Sigmoid colon (tissue), 7 donors: ENCODE measurements around the gene ARHGAP1. TPM values are rescaled to one million over a fixed set of nuclear protein-coding genes. Genes with fewer than 3 reads are reported as not detected.

Experiments used
- DNase-seq: peaks from one replicate; pipeline ENCODE4 v3.0.0-alpha.2; 2019
- H3K27ac ChIP-seq, 4 donors: fragments of 200-600 bp; sonication (generic); one replicate each; pipeline ENCODE4 v1.5.1; 2016 to 2019; ENCODE audit warnings: mild to moderate bottlenecking in 1 of 4
- H3K27me3 ChIP-seq, 3 donors: fragments of 200-600 bp; sonication (generic); one replicate each; pipeline ENCODE4 v1.5.1; 2019; ENCODE audit warnings: mild to moderate bottlenecking in 1 of 3
- H3K36me3 ChIP-seq, 4 donors: fragments of 200-600 bp; sonication (generic); one replicate each; pipeline ENCODE4 v1.5.1; 2016 to 2019
- H3K4me1 ChIP-seq, 4 donors: fragments of 200-600 bp; sonication (generic); one replicate each; pipeline ENCODE4 v1.5.1; 2017 to 2019
- H3K4me3 ChIP-seq, 4 donors: fragments of 200-600 bp; sonication (generic); one replicate each; pipeline ENCODE4 v1.5.1; 2017 to 2019; ENCODE audit warnings: mild to moderate bottlenecking in 2 of 4, moderate library complexity in 1 of 4
- H3K9me3 ChIP-seq, 4 donors: fragments of 200-600 bp in 3 of 4; sonication (generic) in 3 of 4; one replicate each; pipeline versions ENCODE4 v1.5.1 to v1.6.1; 2013 to 2019
- EP300 ChIP-seq, 4 donors: sonication (generic); formaldehyde crosslinking; IDR thresholded peaks; one replicate each; pipeline ENCODE4 v1.6.1; 2017; ENCODE audit warnings: antibody characterized with exemption in 4 of 4
- POLR2A ChIP-seq, 2 donors: fragments of 450-650 bp; IDR thresholded peaks; one replicate each; pipeline ENCODE4 v1.6.1; 2016; ENCODE audit warnings: antibody characterized with exemption in 2 of 2, mild to moderate bottlenecking in 2 of 2, moderate library complexity in 2 of 2
- POLR2AphosphoS5 ChIP-seq, 4 donors: sonication (generic); formaldehyde crosslinking; IDR thresholded peaks; one replicate each; pipeline ENCODE4 v1.6.1; 2017; ENCODE audit warnings: antibody characterized with exemption in 4 of 4
- WGBS, 2 donors: extraction: QIAGEN DNeasy Blood & Tissue Kit; methylation state at CpG; one replicate each; pipeline ENCODE4 v1.1.7; 2013; 5-methylcytosine and 5-hydroxymethylcytosine counted together
- intact Hi-C: fragments of 100-400 bp; cut with DNase I; formaldehyde crosslinking; loops from one replicate; pipeline ENCODE4 v1.15.1; 2023
- polyA plus RNA-seq, 3 donors: library from polyadenylated mRNA; stranded (reverse); fragments of 200-250 nt; gene quantifications; one replicate each; pipeline ENCODE4 v1.2.3, GENCODE V29; 2013
- total RNA-seq, 4 donors: library from RNA; depleted of rRNA; stranded (reverse); fragments of >200 nt; gene quantifications; one replicate each; pipeline ENCODE4 v1.1.0, GENCODE V29; 2016
- TF ChIP-seq, protein P1 (sequence below), 4 experiments: fragments of 450-650 bp in 3 of 4; fragments of 200-600 bp in 1 of 4; IDR thresholded peaks; one replicate each; pipeline ENCODE4 v1.5.1; 2016 to 2019; ENCODE audit warnings: antibody characterized with exemption in 4 of 4, mild to moderate bottlenecking in 3 of 4, moderate library complexity in 2 of 4
- donor health status: healthy with polysubstance abuse.
- donor health status: Bipolar disorder and iron deficiency.
- donor health status: healthy.

Gene ARHGAP1
- total and polyA plus RNA-seq, 7 donors, result 25.0 to 78.2 (median 41.2) TPM

DNA sequence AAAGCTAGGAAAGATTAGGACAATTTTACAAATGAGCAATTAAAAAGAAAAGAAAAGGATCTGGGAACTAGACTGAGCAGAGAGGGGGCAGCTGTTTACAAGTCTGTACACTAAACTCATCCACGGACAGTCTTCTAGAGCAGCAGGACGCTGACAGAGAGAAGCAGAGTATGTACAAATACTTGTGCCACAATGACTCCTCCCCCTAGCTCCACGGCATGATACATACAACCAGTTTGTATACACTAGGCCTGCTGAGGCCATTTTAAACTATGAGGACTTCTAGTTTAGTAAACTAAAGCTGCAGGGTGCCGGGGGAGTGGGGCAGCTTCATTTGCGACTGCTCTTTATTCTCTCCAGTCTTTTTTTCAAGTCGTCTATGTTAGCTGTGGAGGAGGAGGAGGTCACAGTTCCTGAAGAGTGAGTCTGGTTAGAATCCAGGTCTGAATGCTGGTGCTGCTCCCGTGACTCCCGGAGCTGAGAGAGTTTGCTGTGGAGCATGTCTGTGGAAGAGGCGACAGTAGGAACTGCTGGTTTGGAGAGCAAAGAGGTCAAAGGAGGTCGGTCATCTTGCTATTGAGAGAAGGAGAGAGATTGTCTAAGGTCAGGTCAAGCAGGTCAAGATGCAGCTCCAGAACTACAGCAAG, 43.4 kb upstream of the ARHGAP1 start:
- TF ChIP-seq POLR2AphosphoS5 (IDR thresholded peaks at IDR 0.05), result no peak
- no peak for TF ChIP-seq POLR2A (IDR thresholded peaks at IDR 0.05)
- TF ChIP-seq, protein P1, sequence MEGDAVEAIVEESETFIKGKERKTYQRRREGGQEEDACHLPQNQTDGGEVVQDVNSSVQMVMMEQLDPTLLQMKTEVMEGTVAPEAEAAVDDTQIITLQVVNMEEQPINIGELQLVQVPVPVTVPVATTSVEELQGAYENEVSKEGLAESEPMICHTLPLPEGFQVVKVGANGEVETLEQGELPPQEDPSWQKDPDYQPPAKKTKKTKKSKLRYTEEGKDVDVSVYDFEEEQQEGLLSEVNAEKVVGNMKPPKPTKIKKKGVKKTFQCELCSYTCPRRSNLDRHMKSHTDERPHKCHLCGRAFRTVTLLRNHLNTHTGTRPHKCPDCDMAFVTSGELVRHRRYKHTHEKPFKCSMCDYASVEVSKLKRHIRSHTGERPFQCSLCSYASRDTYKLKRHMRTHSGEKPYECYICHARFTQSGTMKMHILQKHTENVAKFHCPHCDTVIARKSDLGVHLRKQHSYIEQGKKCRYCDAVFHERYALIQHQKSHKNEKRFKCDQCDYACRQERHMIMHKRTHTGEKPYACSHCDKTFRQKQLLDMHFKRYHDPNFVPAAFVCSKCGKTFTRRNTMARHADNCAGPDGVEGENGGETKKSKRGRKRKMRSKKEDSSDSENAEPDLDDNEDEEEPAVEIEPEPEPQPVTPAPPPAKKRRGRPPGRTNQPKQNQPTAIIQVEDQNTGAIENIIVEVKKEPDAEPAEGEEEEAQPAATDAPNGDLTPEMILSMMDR (IDR thresholded peaks at IDR 0.05), result no peak
- no peak for TF ChIP-seq EP300 (IDR thresholded peaks at IDR 0.05)
- no peaks in the 10 kb centered on the region for H3K9me3 ChIP-seq
- DNase-seq, result no peak
- no peak overlapping the region for H3K4me3 ChIP-seq
- no peak overlapping the region for H3K27ac ChIP-seq
- peaks cover 14 to 80% (median 54%) of the 10 kb centered on the region in 4 donors for H3K36me3 ChIP-seq
- 85 to 86% methylated on average over 10 of the region's 10 CpGs for WGBS, 2 donors
- intact Hi-C loops, result no loop called here
- H3K4me1 ChIP-seq, result no peaks in the 10 kb centered on the region
- no peaks in the 10 kb centered on the region for H3K27me3 ChIP-seq

DNA sequence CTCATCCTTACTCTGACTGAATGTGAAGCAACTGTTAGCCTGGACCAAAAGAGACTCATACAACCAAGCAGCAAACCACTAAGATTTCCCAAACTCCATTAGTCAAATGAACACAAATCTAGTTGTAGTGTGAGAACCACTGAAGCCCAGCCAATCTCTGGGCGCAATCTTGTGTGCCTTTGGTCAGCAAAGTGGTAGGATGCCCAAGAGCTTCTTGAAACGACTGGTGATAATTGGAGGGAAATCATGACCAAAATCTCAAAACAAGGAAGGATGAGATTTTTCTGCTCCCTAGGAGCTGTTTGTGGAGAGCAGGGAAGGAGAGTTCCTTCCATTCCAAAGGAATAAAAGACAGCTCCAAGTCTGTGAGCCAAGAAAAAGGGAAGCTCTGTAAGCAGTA, 42.6 kb upstream of the ARHGAP1 start:
- TF ChIP-seq, protein P1 (IDR thresholded peaks at IDR 0.05), result no peak
- TF ChIP-seq POLR2AphosphoS5 (IDR thresholded peaks at IDR 0.05) (no peak), EP300 (IDR thresholded peaks at IDR 0.05) (no peak), POLR2A (IDR thresholded peaks at IDR 0.05) (no peak)
- H3K4me1 ChIP-seq, result no peaks in the 10 kb centered on the region
- 93 to 94% methylated on average over 2 of the region's 2 CpGs for WGBS, 2 donors
- DNase-seq, result no peak
- peaks cover 12 to 73% (median 49%) of the 10 kb centered on the region in 4 donors for H3K36me3 ChIP-seq
- no peaks in the 10 kb centered on the region for H3K27me3 ChIP-seq
- H3K4me3 ChIP-seq, result no peak overlapping the region
- intact Hi-C loops, result no loop called here
- H3K27ac ChIP-seq, result no peak overlapping the region
- H3K9me3 ChIP-seq, result no peaks in the 10 kb centered on the region

DNA sequence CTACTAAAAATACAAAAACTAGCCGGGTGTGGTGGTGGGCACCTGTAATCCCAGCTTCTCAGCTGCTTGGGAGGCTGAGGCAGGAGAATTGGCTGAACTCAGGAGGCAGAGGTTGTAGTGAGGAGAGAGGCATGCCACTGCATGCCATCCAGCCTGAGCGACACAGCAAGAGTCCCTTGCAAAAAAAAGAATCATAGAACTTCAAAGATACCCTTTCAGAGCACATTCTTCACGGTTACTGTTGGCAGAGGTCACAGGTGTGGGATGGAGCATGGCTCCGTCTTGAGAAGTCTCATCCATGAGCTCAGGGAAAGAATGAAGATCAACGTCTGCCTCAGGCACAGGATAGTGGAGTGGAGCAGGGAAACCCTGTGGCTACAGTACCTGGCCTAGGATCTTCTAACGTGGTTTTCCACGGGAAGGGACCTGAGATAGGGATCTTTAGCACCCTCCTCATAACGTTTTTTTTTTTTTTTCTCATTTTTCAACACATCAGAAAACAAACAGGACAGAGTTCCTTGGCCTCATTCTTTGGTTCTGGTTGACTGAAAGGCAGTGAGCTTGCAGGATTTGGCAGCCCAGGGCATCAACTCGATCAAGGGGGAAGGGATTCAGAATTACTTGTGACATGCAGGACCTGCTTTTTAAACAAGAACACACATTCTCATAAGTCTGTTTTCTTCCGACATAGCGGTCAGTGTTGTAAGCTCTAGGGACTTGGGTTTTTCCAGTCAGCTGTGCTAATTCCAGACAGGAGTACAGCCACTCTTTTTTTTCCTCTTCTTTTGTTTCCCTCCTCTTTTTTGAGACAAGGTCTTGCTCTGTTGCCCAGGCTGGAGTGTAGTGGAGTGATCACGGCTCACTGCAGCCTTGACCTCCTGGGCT, 41.4 kb upstream of the ARHGAP1 start:
- Histone ChIP-seq H3K36me3 (peaks cover 0 to 61% (median 37%) of the 10 kb centered on the region in 4 donors), H3K4me3 (no peak overlapping the region), H3K27me3 (no peaks in the 10 kb centered on the region), H3K4me1 (no peaks in the 10 kb centered on the region), H3K9me3 (no peaks in the 10 kb centered on the region), H3K27ac (no peak overlapping the region)
- TF ChIP-seq POLR2A (IDR thresholded peaks at IDR 0.05), result no peak
- TF ChIP-seq EP300 (IDR thresholded peaks at IDR 0.05), result no peak
- TF ChIP-seq, protein P1 (IDR thresholded peaks at IDR 0.05), result no peak
- TF ChIP-seq POLR2AphosphoS5 (IDR thresholded peaks at IDR 0.05), result no peak
- 76 to 82% methylated on average over 12 of the region's 12 CpGs for WGBS, 2 donors
- intact Hi-C loops, result no loop called here
- DNase-seq, result no peak

DNA sequence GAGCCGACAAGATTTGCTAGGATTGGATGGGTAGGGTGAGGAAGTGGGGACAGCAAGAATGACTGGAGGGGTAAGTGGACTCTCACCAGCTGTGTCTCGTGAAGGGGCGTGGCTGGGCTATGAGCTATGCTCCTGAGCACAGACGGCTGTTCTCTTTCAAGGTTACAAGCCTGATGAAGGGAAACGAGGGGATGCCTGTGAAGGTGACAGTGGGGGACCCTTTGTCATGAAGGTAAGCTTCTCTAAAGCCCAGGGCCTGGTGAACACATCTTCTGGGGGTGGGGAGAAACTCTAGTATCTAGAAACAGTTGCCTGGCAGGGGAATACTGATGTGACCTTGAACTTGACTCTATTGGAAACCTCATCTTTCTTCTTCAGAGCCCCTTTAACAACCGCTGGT, 38.5 kb upstream of the ARHGAP1 start:
- TF ChIP-seq POLR2AphosphoS5 (IDR thresholded peaks at IDR 0.05) (no peak), EP300 (IDR thresholded peaks at IDR 0.05) (no peak), POLR2A (IDR thresholded peaks at IDR 0.05) (no peak)
- TF ChIP-seq, protein P1 (IDR thresholded peaks at IDR 0.05), result no peak
- Histone ChIP-seq H3K9me3 (no peaks in the 10 kb centered on the region), H3K36me3 (peaks cover 0 to 31% (median 18%) of the 10 kb centered on the region in 4 donors), H3K4me1 (no peaks in the 10 kb centered on the region), H3K27me3 (no peaks in the 10 kb centered on the region), H3K27ac (no peak overlapping the region), H3K4me3 (no peak overlapping the region)
- 37 to 69% methylated on average over 6 of the region's 6 CpGs for WGBS, 2 donors
- DNase-seq, result no peak
- intact Hi-C loops, result no loop called here
